SHP77 (cell line): ENCODE measurements around the gene RAB11FIP4.

ENCODE experiments used
- DNase-seq, 2 experiments: peaks; one replicate each; lab custom pipeline; 2025; lab: John Stamatoyannopoulos, UW

RAB11FIP4 gene

DNA sequence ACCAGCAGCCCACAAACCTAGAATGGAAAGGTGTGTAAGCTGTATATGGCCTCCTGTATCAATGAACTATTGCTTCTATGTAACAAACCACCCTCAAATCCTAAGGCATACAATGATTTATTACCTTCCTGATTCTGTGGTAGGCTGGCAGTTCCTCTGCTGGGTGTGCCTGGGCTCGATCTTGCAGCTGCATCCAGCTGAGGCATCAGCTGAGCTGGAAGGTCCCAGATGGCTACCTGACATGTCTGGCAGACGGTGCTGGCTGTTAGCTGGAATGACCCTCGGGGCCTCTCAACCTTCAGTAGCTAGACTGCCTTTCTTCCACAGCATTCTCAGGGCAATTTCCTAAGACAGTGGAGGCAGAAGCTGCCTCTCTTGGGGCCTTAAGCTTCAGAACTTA is 152.7 kb downstream of the RAB11FIP4 start:
- peak in 1 of 2 experiments; percentile 7 for DNase-seq

DNA sequence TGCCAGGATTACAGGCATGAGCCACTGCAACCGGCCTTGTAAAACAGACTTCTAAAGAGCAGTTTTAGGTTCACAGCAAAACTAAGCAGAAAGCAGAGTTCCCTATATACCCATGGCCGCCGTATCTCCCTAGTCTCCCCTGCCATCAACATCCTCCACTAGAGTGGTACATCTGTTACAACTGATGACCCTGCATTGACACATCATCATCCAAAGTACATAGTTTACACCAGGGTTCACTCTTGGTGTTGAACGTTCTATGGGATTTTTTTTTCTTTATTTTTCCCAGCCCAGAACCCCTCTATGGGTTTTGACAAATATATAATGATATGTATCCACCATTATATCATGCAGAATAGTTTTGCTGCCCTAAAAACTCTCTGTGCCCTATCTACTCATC is 155.2 kb downstream of the RAB11FIP4 start:
- no peak for DNase-seq

DNA sequence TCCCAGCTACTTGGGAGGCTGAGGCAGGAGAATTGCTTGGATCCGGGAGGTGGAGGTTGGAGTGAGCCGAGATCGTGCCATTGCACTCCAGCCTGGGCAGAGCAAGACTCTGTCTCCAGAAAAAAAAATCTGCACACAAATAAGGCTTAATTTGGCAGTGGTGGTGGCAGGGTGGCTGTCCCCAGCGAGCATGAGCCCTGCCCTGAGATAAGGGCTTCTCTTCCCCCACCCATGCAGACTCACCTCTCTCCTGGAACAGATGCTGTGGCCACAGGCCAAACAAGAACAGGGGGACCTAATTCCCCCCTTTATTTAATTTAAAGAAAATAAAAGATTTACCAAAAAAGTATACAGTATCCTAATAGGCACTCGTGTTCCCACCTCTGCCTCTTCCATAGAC is 157.2 kb downstream of the RAB11FIP4 start:
- DNase-seq = no peak

DNA sequence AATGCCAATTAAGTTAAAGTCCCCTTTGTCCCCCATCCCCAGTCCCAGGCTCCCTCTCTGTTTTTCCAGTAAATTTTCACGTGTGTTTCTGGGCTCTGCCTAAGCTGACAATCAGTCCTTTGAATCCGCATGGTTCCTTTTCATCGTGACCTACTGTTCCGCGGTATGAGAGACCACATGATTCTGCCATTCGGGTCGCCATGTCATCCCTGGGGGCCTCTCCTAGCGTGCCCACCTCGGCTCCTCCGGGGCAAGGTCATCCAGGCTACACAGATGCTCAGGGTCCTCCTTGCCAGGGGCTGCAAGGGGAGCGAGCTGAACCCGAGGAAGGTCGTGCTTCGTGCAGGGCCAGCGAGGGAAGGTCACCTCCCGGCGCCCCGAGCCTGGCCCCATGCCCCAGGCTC is 157.6 kb downstream of the RAB11FIP4 start:
- no peak for DNase-seq

DNA sequence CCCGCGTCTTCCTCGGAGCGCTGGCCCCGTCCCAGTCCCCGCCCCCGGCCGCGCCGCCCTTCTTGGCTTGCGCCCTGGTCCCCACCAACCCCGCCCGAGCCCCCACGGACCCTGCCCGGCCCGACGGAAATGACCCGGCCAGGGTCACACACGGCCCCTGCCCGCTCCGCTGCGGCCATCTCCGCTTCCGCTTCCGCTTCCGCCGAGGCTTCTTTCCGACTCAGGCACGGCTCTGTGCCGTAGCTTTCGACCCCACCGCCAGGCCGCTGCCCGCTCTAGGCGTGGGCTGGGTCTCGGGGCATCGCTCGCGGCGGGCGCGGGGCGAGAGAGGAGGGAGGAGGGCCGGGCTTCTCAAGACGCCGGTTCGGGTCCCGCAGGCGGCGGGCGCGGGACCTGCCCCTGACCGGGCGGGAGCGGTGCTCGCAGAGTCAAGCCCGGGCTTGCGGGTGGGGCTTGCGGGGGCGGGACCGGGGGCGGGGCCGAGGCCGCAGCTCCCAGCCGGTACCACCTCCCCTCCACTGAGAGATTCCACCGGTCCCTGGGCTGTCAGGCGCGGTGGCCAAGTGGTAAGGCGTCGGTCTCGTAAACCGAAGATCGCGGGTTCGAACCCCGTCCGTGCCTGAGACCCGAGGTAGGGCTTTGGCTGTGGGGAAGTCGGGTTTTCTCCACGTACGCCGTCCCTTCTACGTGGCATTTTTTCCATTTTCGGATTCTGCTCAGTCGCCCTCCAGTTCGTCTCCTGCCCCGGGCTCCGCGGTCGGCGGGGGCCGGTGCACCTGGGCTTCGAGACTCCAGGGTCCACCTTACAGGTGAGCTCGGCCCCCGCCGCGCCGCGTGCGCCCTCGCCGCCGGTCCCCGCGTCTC is 158.3 kb downstream of the RAB11FIP4 start:
- DNase-seq = peak; percentile 86 to 88

DNA sequence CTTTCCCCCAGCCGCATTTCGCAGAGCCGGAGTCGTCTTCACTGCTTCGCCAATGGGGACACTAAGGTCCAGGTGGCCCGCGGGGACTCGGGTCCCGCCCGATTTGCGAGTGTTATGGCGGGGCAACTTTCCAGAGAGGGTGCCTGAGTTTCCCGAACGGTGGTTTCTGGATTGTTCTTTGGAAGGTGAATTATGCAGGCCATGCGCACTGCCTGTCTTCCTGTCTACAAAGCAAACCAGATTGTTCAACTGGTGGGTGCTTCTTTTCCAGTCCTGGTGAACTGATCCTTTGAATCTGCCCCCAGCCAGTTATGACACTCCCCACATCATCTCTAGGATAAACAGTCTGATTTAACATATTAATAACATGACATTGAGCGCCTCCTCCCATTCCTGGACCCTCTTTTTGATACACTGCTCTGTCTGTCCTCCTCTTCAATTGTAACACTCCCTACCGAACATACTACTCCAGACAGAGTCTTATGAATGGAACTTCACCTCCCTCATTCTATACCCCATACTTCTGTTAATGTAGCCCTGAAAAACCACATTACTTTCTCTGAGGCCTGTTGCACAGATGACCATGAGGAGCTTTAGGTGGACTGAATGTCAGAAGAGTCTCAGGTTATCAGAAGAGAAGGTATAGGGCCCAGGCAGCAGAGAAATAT is 159.0 kb downstream of the RAB11FIP4 start:
- DNase-seq = peak in 1 of 2 experiments; percentile 37

DNA sequence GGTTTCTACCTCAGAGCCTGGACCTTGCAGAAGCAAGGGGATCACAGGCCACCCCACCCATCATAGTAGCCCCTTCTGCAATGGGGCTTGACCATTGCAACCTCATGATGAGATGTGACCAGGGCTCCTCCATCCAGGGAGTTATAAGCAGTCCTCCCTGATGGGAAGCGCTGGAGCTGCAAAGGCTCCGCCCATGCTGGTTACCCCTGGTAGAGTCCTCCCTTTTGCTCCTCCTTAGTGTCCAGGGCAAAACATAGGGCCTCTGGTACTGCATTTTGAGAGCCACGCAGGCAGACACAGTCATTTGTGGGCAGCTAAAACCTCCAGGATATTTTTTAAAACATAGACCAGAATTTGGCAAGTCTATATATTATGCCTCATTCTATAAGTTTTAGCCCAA is 161.1 kb downstream of the RAB11FIP4 start:
- DNase-seq = no peak

DNA sequence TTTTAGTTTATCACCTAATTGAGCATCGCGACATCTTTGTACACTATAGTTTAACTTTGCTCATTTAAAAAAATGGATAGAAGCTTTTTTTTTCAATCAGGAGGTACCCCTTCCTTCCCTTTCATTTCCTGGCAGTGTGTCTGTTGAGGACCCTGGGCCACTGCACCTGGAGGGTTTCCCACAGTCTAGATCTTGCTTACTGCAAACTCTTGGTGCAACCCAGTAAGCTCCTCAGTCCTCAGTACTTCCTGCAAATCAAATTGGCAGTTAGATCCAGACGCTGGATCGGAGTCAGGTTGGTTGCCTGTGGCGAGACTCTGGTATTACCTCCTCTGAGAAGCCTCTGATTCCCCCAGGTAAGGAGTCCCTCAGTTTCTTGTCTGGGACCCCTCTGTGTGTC is 162.0 kb downstream of the RAB11FIP4 start:
- DNase-seq = no peak

DNA sequence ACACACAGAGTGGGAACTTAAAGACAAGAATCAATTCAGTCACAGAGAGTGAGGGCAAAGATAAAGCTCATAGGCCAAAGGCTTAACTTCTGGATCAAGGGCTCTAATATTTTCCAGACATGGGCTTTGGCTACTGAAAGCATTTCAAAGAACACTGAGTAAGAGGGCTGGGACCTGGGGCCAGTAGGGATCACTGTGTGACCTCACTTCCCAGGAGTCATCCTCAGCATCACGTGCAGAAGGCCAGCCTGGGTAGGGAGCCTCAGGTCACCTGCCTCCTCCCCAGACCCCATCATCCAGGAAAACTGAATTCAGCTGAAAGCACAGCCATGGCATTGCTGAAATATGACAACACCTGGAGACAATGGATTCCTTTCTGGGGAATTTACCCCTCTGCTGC is 163.5 kb downstream of the RAB11FIP4 start:
- no peak for DNase-seq

DNA sequence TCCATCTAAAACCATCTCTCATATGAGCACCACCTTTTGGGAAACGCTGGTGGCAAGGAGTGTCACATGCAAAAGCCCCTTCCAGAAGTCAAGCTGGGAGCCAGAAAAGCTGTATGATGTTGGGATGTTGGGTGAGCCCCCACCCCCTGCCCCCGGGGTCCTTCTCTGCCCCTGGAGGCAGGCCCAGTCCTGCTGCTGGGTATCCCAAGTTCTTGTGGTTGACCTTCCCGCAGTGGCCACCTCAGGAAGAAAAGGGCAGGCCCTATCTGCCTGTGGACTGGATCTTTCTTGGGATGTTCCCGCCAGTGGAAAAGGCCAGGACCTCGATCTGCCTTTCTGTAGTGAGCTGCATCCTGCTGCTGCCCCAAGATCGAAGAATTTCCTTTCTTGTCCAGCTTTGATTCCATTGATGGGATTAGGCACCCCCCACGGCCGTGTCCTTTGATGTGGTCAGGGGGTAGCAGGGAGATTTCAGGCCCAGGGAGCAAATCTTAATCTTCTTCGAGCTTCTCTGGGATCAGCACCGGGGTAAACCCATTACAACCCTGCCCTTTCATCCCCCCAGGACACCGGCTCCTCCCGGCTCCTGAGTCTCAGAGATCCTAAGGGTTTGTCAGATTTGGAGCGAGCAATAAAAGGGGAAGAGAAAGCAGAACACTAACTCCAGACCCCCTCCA is 165.6 kb downstream of the RAB11FIP4 start:
- DNase-seq = no peak

DNA sequence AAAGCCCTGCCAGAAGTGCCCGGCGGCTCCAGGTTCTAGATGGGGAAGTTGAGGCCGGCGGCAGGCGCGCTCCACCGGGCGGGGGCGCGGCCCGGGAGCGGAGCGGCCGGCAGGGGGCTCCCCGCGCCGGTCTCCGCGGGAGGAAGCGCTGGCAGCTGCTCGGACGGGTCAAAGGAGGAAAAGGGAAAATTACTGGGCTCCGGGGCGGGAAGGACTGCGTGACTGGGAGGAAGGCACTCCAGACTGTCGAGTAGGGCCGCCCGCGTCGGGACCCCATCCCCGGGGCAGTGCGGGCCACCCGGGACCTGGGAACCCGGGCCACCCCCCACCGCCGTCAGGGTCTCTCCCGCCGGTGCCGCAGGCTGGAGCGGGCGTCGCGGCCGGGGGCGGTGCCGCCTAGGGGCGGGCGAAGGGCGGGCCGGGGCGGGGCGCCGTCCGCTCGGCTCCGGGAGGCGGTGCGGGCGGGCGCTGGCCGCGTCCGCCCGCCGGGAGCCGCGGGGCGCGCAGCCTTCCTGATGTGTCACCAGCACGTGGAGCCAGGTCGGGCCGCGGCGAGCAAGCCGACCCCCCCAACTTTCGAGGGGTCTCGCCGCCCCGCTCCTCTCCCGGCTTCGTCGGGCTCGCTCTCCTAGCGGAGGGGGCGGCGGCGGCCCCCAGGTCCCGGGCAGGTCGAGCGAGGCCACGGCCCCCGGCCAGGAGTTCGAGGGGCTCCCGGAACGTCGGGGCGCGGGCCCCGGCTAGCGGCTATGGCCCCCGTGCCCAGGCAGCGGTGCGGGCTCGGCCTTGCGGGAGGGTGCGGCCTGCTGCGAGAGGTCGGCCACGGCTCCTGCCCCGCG is 167.5 kb downstream of the RAB11FIP4 start:
- peak; percentile 61 to 70 for DNase-seq

DNA sequence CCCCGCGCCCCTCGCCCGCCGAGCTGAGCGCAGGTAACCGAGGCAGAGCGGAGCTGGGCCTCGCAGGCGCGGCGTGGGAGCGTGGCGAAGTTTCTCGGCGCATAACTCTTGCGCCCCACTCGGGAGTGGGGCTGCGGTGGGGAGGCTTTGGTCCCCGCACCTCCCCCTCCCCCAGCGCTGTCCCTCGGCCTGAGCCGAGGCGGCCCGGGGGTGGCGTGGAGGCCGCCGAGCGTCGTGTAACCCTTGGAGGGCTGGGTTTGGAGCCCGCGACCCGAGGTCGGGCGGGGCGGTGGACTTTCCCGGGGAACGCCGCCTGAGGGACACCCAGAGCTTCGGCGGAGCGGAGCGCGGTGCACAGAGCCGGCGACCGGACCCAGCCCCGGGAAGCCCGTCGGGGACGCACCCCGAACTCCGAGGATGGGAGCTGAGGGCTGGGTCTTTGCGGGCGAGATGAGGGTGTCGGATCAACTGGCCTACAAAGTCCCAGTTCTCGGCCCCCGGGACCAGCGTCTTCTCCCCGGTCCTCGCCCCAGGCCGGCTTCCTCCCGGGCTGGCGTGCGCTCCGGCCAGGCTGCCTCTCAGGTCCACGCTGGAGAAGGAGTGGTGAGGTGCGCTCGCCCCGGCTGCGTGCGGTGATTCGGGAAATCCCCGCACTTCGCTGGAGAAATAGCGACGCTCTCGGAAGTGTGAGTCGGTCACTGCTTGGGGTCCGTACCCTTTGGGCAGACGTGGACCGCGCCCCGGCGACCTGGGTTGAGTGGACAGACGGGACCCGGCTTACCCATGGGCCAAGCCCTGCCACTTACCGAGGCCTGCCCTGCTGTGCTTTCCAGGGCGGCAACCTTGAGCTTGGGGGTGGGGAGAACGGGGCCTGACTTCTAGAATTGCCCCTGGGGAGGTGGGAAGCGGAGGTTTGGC is 168.4 kb downstream of the RAB11FIP4 start:
- DNase-seq = no peak

DNA sequence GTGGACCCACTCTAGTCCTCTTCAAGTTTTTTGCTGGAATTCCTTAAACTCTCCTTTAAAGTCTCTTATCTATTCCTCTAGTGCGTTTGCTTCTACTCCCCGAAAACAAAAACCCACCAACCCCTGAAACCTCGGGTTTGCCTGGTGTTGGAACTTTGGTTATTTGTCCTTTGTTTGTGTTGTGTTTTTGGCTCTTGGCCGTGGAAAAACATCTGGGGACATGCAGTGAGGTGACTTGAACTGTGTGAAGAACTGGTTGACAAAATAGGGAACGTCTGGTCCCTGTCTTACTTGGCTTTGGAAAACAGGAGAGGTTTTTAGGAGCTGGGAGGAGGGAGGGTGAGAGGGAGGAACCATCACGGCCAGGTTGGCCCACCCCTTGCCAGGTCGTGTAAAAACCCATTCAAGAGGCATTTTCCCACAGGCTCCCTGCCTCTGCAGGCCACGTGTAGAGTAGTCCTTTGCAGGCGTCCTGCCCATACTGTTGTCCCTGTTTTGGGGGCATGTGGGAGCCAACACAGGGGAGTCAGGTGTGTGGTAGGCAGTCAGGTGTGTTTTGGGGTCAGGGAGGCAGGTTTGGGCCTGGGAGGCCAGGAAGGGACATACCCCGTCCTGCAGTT is 169.3 kb downstream of the RAB11FIP4 start:
- DNase-seq = no peak

DNA sequence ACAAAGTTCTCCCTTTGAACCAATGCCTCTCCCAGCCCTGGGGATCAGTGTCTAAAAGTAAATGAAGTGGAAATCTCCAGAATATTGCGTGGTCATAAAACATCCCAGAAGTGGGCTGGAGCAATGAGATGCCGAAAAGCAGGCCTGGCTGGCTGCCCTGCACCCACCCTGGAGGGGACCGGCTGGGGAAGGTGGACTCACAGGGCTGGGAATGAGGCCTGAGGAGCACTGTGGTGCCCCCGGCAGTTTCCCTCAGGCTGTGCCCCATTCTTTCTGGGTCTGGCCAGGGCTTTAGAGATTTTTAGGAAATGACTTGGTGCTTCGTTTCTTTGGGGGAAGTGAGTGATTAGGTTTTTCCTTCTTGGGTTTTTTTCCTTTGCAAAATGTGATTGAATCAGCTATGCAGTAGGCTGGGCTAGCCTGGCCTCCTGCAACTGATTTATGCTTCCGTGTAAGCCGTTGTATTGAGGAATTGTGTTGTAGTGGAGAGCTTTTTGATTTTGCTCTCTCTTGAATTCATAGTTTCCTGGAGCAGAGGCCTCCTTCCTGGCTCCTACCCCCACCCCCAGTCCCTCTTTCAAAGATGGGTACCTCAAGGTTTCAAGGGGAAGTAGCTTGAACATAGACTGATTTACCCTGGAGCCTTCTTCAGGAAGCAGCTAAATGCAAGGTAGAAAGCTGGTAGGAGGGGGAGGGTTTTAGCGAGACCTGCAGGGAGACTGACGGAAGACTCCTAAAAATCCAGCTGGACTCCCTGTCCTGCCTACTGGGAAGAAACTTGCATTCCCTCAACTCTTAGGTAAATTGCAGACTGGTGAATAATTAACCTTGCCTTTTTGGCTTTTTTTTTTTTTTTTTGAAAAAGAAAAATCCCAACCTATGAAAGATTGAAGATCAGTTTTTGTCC is 170.2 kb downstream of the RAB11FIP4 start:
- no peak for DNase-seq

DNA sequence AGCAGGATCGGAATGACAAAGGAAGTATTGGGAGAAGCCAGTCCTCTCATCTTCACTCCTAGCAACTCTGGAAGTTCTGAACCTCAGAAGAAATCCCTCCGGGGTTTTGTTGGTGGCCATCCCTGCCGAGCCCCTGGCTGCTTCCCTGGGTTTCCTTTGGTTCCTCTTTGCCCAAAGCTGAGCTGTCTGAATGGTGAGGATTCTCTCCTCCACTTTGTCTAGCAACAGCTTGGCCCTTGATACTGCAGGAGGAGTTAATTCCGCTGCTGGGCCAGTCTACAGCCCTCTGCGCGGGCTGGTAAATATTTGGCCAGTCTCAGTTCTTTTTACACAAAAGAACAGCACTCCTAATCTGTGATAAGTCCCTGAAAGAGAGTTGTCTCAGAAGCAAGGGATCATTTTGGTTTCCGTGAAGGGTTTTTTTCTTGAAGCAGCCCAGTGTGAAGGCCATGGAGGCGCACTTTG is 170.9 kb downstream of the RAB11FIP4 start:
- no peak for DNase-seq

DNA sequence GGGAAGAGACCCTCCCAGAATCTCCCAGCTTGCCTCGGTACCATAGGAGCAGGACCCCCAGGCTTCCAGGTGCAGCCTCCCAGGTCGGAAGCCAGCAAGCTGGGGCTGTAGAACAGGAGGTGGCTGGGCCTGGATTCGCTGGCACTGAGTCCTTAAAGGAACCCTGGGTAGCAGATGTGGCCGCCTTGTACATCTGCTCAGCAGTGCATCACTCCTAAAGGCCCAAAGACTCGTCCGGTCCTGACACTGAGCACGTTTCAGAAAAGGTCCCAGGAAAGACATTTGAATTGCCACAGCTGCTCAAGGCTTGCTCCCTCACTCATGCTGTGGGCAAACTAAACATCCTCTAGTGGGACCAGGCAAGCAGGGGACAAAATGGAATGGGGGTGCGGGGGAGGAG is 172.8 kb downstream of the RAB11FIP4 start:
- no peak for DNase-seq

DNA sequence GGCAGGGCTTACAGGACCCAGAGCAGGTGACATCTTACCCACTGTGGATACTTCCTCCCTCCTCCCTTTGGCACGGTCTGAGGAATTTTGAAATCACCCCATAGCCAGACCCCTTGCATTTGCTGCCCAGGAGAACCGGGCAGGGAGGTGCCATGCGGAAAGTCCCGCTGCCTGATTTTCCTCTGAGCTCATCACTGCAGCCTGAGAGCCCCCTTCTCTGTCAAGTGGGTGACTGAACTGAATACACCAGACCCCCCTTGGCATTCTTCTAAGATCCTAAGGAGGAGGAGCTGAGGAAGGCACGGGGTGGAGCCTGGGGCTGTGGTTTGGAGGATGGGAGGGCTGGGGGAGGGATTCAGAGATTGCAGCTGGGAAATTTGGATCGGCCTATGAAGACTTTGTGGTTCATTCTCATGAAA is 173.4 kb downstream of the RAB11FIP4 start:
- no peak for DNase-seq

DNA sequence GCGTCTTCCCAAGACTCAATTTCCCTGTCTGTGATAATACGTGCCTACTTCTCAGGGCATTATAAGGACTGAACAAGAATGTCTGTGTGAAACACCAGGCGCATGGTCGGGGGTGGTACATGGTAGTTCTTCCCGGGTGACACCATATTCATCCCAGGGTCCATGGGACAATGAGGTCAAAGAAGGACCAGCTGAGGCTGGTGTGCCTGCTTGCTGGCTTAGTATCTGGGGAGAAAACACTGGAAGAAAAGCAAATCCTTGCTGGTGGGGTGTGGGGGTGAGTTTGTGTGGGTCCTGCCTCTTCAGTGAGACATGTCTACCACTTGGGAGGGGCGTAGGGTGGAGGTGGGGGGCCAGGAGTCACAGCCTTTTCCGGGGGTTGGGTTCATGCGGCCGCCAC is 174.2 kb downstream of the RAB11FIP4 start:
- no peak for DNase-seq
